Transverse colon (tissue), 4 donors: Measurements from ENCODE around the gene NAP1L4.

ENCODE experiments used
- EP300 ChIP-seq: sonication (generic); formaldehyde crosslinking; IDR thresholded peaks from one replicate; pipeline ENCODE4 v1.6.1; 2017; ENCODE audit warnings: antibody characterized with exemption, low read depth
- POLR2A ChIP-seq: fragments of 450-650 bp; IDR thresholded peaks from one replicate; pipeline ENCODE4 v1.6.1; 2016; ENCODE audit warnings: antibody characterized with exemption, mild to moderate bottlenecking, moderate library complexity
- POLR2AphosphoS5 ChIP-seq, 3 donors: sonication (generic); formaldehyde crosslinking; IDR thresholded peaks; one replicate each; pipeline ENCODE4 v1.6.1; 2016; ENCODE audit warnings: antibody characterized with exemption in 3 of 3
- TF ChIP-seq, protein P1 (sequence below), 5 experiments: fragments of 200-600 bp in 3 of 5; fragments of 450-650 bp in 2 of 5; sonication (generic) in 3 of 5; IDR thresholded peaks; 1 replicate in 2 of 5; 2 replicates in 3 of 5; pipeline ENCODE4 v1.5.1; 2016 to 2017; ENCODE audit warnings: antibody characterized with exemption in 5 of 5, inconsistent platforms in 3 of 5, mild to moderate bottlenecking in 2 of 5, moderate library complexity in 1 of 5

- TF ChIP-seq, protein P1, sequence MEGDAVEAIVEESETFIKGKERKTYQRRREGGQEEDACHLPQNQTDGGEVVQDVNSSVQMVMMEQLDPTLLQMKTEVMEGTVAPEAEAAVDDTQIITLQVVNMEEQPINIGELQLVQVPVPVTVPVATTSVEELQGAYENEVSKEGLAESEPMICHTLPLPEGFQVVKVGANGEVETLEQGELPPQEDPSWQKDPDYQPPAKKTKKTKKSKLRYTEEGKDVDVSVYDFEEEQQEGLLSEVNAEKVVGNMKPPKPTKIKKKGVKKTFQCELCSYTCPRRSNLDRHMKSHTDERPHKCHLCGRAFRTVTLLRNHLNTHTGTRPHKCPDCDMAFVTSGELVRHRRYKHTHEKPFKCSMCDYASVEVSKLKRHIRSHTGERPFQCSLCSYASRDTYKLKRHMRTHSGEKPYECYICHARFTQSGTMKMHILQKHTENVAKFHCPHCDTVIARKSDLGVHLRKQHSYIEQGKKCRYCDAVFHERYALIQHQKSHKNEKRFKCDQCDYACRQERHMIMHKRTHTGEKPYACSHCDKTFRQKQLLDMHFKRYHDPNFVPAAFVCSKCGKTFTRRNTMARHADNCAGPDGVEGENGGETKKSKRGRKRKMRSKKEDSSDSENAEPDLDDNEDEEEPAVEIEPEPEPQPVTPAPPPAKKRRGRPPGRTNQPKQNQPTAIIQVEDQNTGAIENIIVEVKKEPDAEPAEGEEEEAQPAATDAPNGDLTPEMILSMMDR (IDR thresholded peaks at IDR 0.05) = no peak
- TF ChIP-seq POLR2A (no peak), EP300 (no peak), POLR2AphosphoS5 (IDR thresholded peaks at IDR 0.05) (no peak)
Observed at GRCh38 chr11:2982214-2982613, 9.9 kb downstream of the NAP1L4 start.
